Measurements from ENCODE around the gene UNC13A. TPM values are rescaled to one million over a fixed set of nuclear protein-coding genes. Genes with fewer than 3 reads are reported as not detected.
A peak's percentile ranks its signal among the peaks of the same experiment; 100 is the strongest.

UNC13A gene
- total RNA-seq, 4 donors from 2014 or later, result 0.38 to 0.83 (median 0.62) TPM

GRCh38 chr19:17618281-17618903, 69.8 kb downstream of the UNC13A start:
- Histone ChIP-seq H3K27ac (no peak overlapping the region), H3K4me3 (no peak overlapping the region), H3K9me3 (no peaks in the 10 kb centered on the region), H3K36me3 (no peaks in the 10 kb centered on the region), H3K27me3 (no peaks in the 10 kb centered on the region), H3K4me1 (no peaks in the 10 kb centered on the region)
- TF ChIP-seq CTCF (IDR thresholded peaks at IDR 0.05) (no peak), POLR2A (IDR thresholded peaks at IDR 0.05) (no peak)
- no peak for DNase-seq

DNA sequence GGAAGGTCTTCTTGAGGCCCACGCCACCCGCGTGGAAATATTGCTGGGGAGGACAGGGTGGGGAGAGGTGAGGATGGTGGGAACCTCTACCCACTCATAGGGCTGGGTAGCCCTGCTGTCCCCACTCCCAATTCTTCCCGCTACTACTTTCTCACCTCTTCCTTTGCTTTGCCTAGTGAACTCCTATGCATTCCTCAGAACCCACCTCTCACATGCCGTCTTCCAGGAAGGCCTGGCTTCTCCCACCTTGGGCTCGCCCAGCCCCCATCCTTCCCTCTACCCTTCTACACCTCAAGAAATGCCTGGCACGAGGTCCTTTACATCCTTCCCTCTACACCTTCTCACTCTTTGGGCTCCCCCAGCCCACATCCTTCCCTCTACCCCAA, 70.4 kb downstream of the UNC13A start:
- Histone ChIP-seq H3K4me1 (no peaks in the 10 kb centered on the region), H3K9me3 (no peaks in the 10 kb centered on the region), H3K27me3 (no peaks in the 10 kb centered on the region), H3K36me3 (no peaks in the 10 kb centered on the region), H3K27ac (no peak overlapping the region), H3K4me3 (no peak overlapping the region)
- no peak for TF ChIP-seq POLR2A (IDR thresholded peaks at IDR 0.05)
- no peak for TF ChIP-seq CTCF (IDR thresholded peaks at IDR 0.05)
- no peak for DNase-seq

DNA sequence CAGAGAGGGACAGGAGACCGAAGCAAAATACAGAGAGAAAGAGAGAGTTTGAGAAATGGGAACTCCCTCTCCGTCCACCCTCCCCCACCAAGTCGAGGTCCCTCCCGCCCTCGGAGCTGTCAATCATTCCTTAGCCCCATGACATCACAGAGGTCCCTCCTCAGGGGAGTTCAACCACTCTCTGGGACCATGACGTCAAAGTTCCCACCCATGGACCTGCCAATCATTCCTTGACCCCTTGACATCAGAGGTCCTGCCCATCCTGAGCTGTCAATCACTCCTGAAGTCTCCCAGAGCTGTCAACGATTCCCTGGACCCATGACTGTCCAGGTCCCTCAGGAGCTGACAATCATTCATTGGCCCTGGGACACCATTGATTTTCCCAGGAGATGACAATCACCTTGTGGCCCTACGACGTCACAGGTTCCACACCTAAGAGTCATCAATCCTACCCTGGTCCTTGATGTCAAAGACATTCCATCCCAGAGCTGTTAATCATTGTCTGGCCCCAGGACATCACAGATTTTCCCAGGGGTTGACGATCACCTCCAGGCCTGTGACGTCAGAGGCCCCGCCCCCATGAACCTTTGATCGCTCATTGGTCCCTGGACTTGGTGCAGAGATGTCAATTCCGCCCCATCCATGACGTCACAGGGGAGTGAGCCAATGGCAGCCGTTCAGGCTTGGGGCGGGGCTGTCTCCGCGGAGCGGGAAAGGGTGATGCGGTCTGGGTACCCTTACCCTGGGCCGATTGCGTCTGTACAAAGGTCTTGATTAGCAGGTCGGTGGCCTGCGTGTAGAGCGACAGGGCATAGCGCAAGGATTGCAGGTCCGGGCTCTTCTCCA, 71.0 kb downstream of the UNC13A start:
- H3K4me1 ChIP-seq, result no peaks in the 10 kb centered on the region
- no peaks in the 10 kb centered on the region for H3K9me3 ChIP-seq
- H3K4me3 ChIP-seq, result no peak overlapping the region
- H3K27ac ChIP-seq, result peak overlapping the region in 1 of 4 donors; percentile 10
- no peak for DNase-seq
- no peaks in the 10 kb centered on the region for H3K27me3 ChIP-seq
- TF ChIP-seq POLR2A (IDR thresholded peaks at IDR 0.05) (no peak), CTCF (IDR thresholded peaks at IDR 0.05) (no peak)
- no peaks in the 10 kb centered on the region for H3K36me3 ChIP-seq

DNA sequence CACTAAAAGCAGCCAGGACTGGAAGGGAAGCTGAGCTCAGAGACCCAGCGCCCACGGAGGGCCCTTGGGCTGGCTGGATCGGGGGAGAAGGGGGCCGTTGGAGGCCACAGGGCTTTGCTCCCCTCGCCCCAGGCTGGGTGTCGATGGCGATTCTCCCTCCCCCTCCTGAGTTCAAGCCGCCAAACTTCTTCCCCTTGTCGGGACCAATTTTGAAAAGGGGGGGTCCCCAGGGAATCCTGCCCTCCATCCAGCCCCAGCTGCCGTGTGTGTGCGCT, 71.5 kb downstream of the UNC13A start:
- Histone ChIP-seq H3K9me3 (no peaks in the 10 kb centered on the region), H3K27ac (peak overlapping the region in 1 of 4 donors; percentile 10), H3K4me1 (no peaks in the 10 kb centered on the region), H3K27me3 (no peaks in the 10 kb centered on the region), H3K4me3 (no peak overlapping the region), H3K36me3 (no peaks in the 10 kb centered on the region)
- DNase-seq, result no peak
- no peak for TF ChIP-seq POLR2A (IDR thresholded peaks at IDR 0.05)
- no peak for TF ChIP-seq CTCF (IDR thresholded peaks at IDR 0.05)

DNA sequence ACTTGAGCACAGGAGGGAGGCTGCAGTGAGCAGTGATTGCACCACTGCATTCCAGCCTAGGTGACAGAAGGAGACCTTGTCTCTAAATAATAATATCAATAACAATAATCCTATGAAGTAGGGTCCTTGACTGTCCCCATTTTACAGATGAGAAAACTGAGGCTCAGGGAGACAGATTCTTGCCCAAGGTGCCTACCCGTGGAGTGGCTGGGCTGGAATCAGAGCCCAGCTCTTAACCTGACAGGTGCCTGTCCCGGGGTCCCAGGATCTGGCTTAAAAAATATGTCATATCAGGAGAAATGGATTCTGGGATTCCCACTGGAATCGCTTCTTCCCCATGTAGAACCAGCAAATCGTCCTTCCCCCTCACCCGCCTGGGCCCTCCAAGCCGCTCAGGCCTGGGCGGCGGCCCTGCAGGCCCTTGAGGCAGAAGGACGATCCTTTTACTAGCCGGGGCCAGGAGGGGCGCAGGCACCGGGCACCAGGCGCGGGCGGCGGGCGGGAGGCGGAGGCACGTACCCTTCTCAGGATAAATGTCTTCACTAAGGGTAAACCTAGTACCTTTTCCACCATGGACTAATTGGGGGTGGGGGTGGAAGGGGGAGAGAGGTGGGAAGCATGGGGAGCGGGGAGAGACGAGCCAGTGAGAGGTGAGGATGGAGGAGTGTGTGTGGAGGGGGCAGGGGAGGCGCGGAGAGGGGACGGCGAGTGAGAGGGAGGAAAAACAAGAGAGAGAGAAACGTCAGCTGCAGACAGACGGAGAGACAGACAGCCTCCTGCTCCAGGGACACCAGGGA, 72.1 kb downstream of the UNC13A start:
- Histone ChIP-seq H3K4me3 (no peak overlapping the region), H3K36me3 (no peaks in the 10 kb centered on the region), H3K9me3 (no peaks in the 10 kb centered on the region), H3K27me3 (no peaks in the 10 kb centered on the region), H3K4me1 (no peaks in the 10 kb centered on the region), H3K27ac (no peak overlapping the region)
- TF ChIP-seq CTCF (IDR thresholded peaks at IDR 0.05), result no peak
- no peak for TF ChIP-seq POLR2A (IDR thresholded peaks at IDR 0.05)
- no peak for DNase-seq
